HEK293 (cell line): ENCODE measurements around the gene TBC1D14.

Experiments
- CTCF ChIA-PET: fragments of 350-600 bp; formaldehyde crosslinking; extraction: SDS; loops from one replicate; lab custom pipeline; 2021; ENCODE audit warnings: antibody characterized with exemption; lab: Yijun Ruan, JAX
- POLR2A ChIA-PET: fragments of 300-600 bp; formaldehyde crosslinking; extraction: SDS; loops from one replicate; lab custom pipeline; 2020; ENCODE audit warnings: antibody characterized with exemption, inconsistent platforms; lab: Yijun Ruan, JAX
- H3K27ac ChIP-seq: fragments of 200-500 bp; sonication (Bioruptor generic); 2 replicates; pipeline ENCODE4 v1.5.1; 2014; ENCODE audit warnings: low read depth, low read length, control low read depth, inconsistent platforms; ENCODE audit errors: extremely low read depth
- H3K36me3 ChIP-seq, 2 experiments: fragments of 200-500 bp in 1 of 2; sonication (Bioruptor generic) in 1 of 2; 1 replicate in 1 of 2; 2 replicates in 1 of 2; pipeline ENCODE4 v1.5.1; 2014 to 2017; ENCODE audit warnings: inconsistent platforms in 2 of 2, low read length in 2 of 2; ENCODE audit not compliant: control insufficient read depth in 2 of 2, insufficient read depth in 1 of 2
- H3K4me1 ChIP-seq: fragments of 200-500 bp; sonication (Bioruptor generic); 2 replicates; pipeline ENCODE4 v1.5.1; 2014; ENCODE audit warnings: mild to moderate bottlenecking, low read length, inconsistent platforms; ENCODE audit not compliant: control insufficient read depth, insufficient read depth
- H3K4me3 ChIP-seq: 2 replicates; pipeline ENCODE4 v1.5.1; 2011; ENCODE audit warnings: low read depth, mild to moderate bottlenecking, control low read depth, low read length, moderate library complexity
- H3K9me3 ChIP-seq: fragments of 200-500 bp; sonication (Bioruptor generic); 2 replicates; pipeline ENCODE4 v1.5.1; 2014; ENCODE audit warnings: low read depth, low read length, inconsistent platforms; ENCODE audit not compliant: control insufficient read depth, insufficient read depth
- ATF2 ChIP-seq: fragments of 450-650 bp; formaldehyde crosslinking; IDR thresholded peaks from 2 replicates; pipeline ENCODE4 v1.5.1; 2016; ENCODE audit warnings: missing biosample characterization, missing genetic modification characterization, low read depth
- BCL11B ChIP-seq: fragments of 450-650 bp; formaldehyde crosslinking; IDR thresholded peaks from 2 replicates; pipeline ENCODE4 v1.5.1; 2016; ENCODE audit warnings: low read depth, missing biosample characterization, missing genetic modification characterization
- CTCF ChIP-seq: fragments of 450-650 bp; formaldehyde crosslinking; IDR thresholded peaks from 2 replicates; pipeline ENCODE4 v1.5.1; 2016; ENCODE audit warnings: missing biosample characterization, missing genetic modification characterization
- HOXA7 ChIP-seq: sonication (generic); formaldehyde crosslinking; IDR thresholded peaks from 2 replicates; pipeline ENCODE4 v1.8.1; 2022; ENCODE audit warnings: missing genetic modification reagents, borderline replicate concordance
- MYNN ChIP-seq: fragments of 450-650 bp; formaldehyde crosslinking; IDR thresholded peaks from 2 replicates; pipeline ENCODE4 v1.5.1; 2016; ENCODE audit warnings: missing biosample characterization, missing genetic modification characterization, borderline replicate concordance
- TCF7L2 ChIP-seq: IDR thresholded peaks from 2 replicates; pipeline ENCODE4 v1.6.1; 2011; ENCODE audit warnings: low read depth, mild to moderate bottlenecking, inconsistent platforms, low read length, moderate library complexity, borderline replicate concordance
- TRIM28 ChIP-seq: IDR thresholded peaks from 2 replicates; pipeline ENCODE4 v1.6.1; 2011; ENCODE audit warnings: low read length, control low read depth, borderline replicate concordance
- WT1 ChIP-seq: fragments of 450-650 bp; formaldehyde crosslinking; IDR thresholded peaks from 2 replicates; pipeline ENCODE4 v1.5.1; 2016; ENCODE audit warnings: missing biosample characterization, missing genetic modification characterization
- ZBTB10 ChIP-seq: fragments of 450-650 bp; formaldehyde crosslinking; IDR thresholded peaks from 2 replicates; pipeline ENCODE4 v1.5.1; 2016; ENCODE audit warnings: missing biosample characterization, missing genetic modification characterization
- ZBTB11 ChIP-seq: fragments of 450-650 bp; formaldehyde crosslinking; conservative IDR thresholded peaks from 2 replicates; pipeline ENCODE4 v1.5.1; 2016; ENCODE audit warnings: low read depth, missing biosample characterization, missing genetic modification characterization
- ZNF169 ChIP-seq: fragments of 450-650 bp; formaldehyde crosslinking; IDR thresholded peaks from 2 replicates; pipeline ENCODE4 v1.5.1; 2016; ENCODE audit warnings: missing biosample characterization, missing genetic modification characterization
- ZNF248 ChIP-seq: fragments of 450-650 bp; formaldehyde crosslinking; IDR thresholded peaks from 2 replicates; pipeline ENCODE4 v1.5.1; 2017; ENCODE audit warnings: missing biosample characterization, missing genetic modification characterization
- ZNF341 ChIP-seq: fragments of 450-650 bp; formaldehyde crosslinking; IDR thresholded peaks from 2 replicates; pipeline ENCODE4; 2016; ENCODE audit warnings: low read depth, missing biosample characterization, missing genetic modification characterization
- ZNF521 ChIP-seq: fragments of 450-650 bp; formaldehyde crosslinking; IDR thresholded peaks from 2 replicates; pipeline ENCODE4 v1.5.1; 2017; ENCODE audit warnings: missing biosample characterization, mild to moderate bottlenecking, missing genetic modification characterization
- ZNF571 ChIP-seq: fragments of 450-650 bp; formaldehyde crosslinking; IDR thresholded peaks from 2 replicates; pipeline ENCODE4 v1.5.0; 2017; ENCODE audit warnings: missing biosample characterization, missing genetic modification characterization
- ZNF596 ChIP-seq: fragments of 450-650 bp; IDR thresholded peaks from 2 replicates; pipeline ENCODE4 v1.5.0; 2018; ENCODE audit warnings: missing biosample characterization, mild to moderate bottlenecking, missing genetic modification characterization, moderate library complexity
- ZNF623 ChIP-seq: fragments of 450-650 bp; formaldehyde crosslinking; IDR thresholded peaks from 2 replicates; pipeline ENCODE4 v1.5.1; 2016; ENCODE audit warnings: missing biosample characterization, missing genetic modification characterization
- ZNF660 ChIP-seq: fragments of 450-650 bp; IDR thresholded peaks from 2 replicates; pipeline ENCODE4 v1.5.1; 2018; ENCODE audit warnings: missing biosample characterization, mild to moderate bottlenecking, missing genetic modification characterization
- ZNF692 ChIP-seq: fragments of 450-650 bp; formaldehyde crosslinking; IDR thresholded peaks from 2 replicates; pipeline ENCODE4 v1.5.1; 2016; ENCODE audit warnings: missing biosample characterization, missing genetic modification characterization
- ZNF768 ChIP-seq: fragments of 450-650 bp; formaldehyde crosslinking; IDR thresholded peaks from 2 replicates; pipeline ENCODE4 v1.5.1; 2018; ENCODE audit warnings: missing biosample characterization, mild to moderate bottlenecking, missing genetic modification characterization
- ZNF830 ChIP-seq: fragments of 450-650 bp; IDR thresholded peaks from 2 replicates; pipeline ENCODE4 v1.5.0; 2018; ENCODE audit warnings: missing biosample characterization, missing genetic modification characterization, low read depth, mild to moderate bottlenecking, moderate library complexity
- ZNF843 ChIP-seq: fragments of 450-650 bp; formaldehyde crosslinking; IDR thresholded peaks from 2 replicates; pipeline ENCODE4 v1.5.1; 2016; ENCODE audit warnings: missing biosample characterization, missing genetic modification characterization
- ZXDB ChIP-seq: fragments of 450-650 bp; formaldehyde crosslinking; IDR thresholded peaks from 2 replicates; pipeline ENCODE4 v1.5.1; 2016; ENCODE audit warnings: missing biosample characterization, missing genetic modification characterization

Gene TBC1D14

GRCh38 chr4:6939761-6940743 is 30.4 kb downstream of the TBC1D14 start:
- Histone ChIP-seq H3K4me1 (0 out of 2 replicates have a peak, but pooled peaks cover 2% of the 10 kb centered on the region), H3K36me3 (no peaks in the 10 kb centered on the region), H3K4me3 (no peak overlapping the region), H3K27ac (no peak overlapping the region), H3K9me3 (no peaks in the 10 kb centered on the region)
- POLR2A ChIA-PET, result no interaction called here
- no peak for TF ChIP-seq ZNF169 (tag by site-specific recombination)
- TF ChIP-seq ZNF768 (tag by site-specific recombination), result no peak
- TF ChIP-seq ZNF521 (tag by site-specific recombination), result no peak
- TF ChIP-seq BCL11B, result no peak
- TF ChIP-seq WT1, result no peak
- no peak for TF ChIP-seq ZNF248 (tag by site-specific recombination)
- no peak for TF ChIP-seq ZNF341 (tag by site-specific recombination)
- no peak for TF ChIP-seq CTCF
- no peak for TF ChIP-seq ZBTB10 (tag by site-specific recombination)
- TF ChIP-seq ZNF623, result no peak
- TF ChIP-seq ZNF660 (tag by site-specific recombination), result no peak
- no peak for TF ChIP-seq HOXA7 (CRISPR knock-in tag)
- no peak for TF ChIP-seq ZNF692
- no peak for TF ChIP-seq ZNF596 (tag by site-specific recombination)
- TF ChIP-seq TRIM28, result no peak
- TF ChIP-seq ZNF571, result no peak
- no peak for TF ChIP-seq MYNN
- TF ChIP-seq ZNF830 (tag by site-specific recombination), result no peak
- CTCF ChIA-PET, result interaction anchor here (1.2 kb wide), 1 partner anchor 8 kb away, joined by 3 read pairs; no protein-coding TSS in a partner anchor

GRCh38 chr4:6940744-6941137 is 31.1 kb downstream of the TBC1D14 start:
- CTCF ChIA-PET, result no interaction called here
- TF ChIP-seq ATF2 (tag by site-specific recombination) (no peak), ZBTB11 (no peak), ZXDB (tag by site-specific recombination) (no peak), TCF7L2 (no peak), ZNF692 (no peak), ZNF843 (tag by site-specific recombination) (no peak)

More at GRCh38 chr4:6940744-6941137, 31.1 kb downstream of the TBC1D14 start:
- Histone ChIP-seq H3K4me3 (no peak overlapping the region), H3K36me3 (no peaks in the 10 kb centered on the region), H3K27ac (no peak overlapping the region), H3K4me1 (0 out of 2 replicates have a peak, but pooled peaks cover 2% of the 10 kb centered on the region), H3K9me3 (no peaks in the 10 kb centered on the region)
- POLR2A ChIA-PET, result no interaction called here
